Measurements from ENCODE around the gene HSPA12B.

Gene HSPA12B

DNA sequence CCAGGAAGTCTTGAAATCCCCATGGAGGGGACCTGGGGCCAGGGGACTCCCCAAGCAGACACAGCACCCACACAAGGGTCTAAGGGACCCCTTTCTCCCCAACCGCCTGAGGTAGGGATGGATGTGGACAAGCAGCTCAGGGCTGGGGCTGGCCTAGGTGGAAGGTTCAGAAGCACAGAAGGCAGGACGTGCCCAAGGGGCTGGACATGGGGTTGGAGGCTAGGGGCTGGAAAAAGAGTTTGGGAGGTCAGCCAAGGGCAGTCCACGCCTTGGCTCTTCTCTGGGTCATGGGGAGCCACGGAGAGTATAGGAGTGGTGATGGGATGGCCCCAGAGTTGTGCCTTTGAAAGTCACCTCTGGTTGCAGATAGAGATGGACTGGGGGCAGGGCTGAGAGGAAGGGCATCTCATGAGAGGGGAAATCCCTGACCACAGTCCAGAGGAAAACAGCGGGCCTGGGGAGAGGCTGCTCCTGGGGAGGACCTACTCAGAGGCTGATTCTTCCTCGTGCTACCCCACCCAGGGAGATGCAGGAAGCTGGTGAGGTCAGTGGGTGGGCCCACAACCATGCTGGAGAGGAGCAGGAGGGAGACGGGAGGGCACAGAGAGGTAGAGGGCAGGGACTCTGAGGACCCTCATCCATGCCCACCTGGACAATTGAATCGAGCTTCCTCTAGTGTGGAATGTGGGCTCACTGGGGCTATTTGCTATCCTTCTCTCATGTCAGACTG is 2.5 kb upstream of the HSPA12B start:
- no peak for DNase-seq

GRCh38 chr20:3730803-3731672 is 1.4 kb upstream of the HSPA12B start:
- DNase-seq: no peak

DNA sequence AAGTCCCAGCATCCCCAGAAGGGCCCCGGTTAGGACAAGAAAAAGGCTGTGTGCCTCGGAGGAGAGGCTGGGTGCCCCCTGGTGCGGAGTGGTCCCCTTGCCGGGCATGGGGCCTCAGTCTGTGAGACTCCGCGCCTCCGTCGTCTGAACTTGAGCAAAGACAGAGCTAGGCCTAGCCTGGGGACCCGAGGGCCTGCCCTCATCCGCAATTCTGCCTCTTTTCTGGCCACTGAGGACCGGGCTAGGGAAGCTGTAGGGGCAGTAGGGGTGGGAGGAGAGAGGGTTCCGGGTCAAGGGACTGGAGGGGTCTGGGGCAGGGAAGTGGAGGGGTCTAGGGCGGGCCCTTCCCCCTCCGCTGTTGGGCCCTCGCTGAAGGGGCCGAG is 550 bp upstream of the HSPA12B start:
- no peak for DNase-seq

- DNase-seq: no peak
Observed at GRCh38 chr20:3733119-3733995, 872 bp downstream of the HSPA12B start.

GRCh38 chr20:3734111-3734843 is 1.8 kb downstream of the HSPA12B start:
- DNase-seq: no peak

DNA sequence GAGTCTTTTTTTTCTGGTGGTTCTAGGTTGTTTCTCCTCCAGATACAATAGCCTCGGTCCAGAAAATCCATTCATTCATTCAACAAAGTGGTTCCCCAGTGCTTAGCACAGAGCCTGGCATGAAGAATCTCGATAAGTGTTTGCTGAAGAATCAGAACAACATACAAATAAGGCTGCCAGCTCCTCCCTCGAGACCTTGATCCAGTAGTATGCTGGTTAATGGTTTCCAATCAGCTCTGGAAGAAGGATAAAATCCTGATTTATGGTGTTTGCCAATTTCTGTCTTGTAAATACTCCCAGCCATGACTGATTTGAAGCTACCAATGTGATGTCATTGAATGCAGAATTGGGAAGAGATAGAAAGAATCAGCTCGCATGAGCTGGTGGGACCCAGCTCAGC is 3.3 kb downstream of the HSPA12B start:
- DNase-seq: no peak

GRCh38 chr20:3738111-3739053 is 5.9 kb downstream of the HSPA12B start:
- DNase-seq: no peak

DNA sequence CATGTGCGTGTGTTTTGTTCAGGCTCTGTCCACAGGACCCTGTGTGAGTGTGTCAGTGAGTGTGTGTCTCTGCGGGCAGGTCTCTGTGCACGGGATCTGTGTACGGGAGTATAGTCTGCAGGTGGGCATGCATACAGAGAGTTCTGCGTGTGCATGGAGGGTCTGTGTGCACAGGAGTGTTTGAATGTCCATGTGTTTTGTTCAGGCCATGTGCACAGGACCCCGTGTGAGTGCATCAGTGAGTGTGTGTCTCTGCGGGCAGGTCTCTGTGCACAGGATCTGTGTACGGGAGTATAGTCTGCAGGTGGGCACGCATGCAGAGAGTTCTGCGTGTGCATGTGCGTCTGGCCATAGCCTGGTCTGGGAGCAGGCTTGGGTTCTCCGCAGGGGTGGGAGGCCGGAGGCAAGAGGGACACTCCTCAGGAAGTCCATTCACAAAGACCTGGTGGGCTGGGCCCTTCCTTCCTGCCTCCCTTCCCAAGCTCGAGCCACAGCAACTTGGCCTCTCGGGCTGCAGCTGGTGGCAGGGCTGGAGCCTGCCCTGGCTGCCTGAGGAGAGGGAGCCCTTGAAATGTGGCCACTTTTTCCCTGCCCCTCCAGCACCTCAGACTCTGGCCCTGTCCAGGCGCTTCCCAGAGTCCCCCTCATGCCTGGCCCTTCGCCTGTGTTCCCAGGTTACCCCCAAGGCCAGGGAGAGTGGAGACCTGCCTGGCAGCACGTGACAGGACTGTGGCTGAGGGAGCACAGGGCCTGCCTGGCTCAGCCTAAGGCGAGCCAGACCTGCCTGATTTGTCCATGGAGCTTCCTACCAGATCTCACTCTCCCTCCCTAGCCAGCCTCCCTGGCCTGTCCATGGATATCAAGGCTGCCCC is 6.8 kb downstream of the HSPA12B start:
- DNase-seq: no peak

GRCh38 chr20:3739926-3740451 is 7.5 kb downstream of the HSPA12B start:
- DNase-seq: no peak

DNA sequence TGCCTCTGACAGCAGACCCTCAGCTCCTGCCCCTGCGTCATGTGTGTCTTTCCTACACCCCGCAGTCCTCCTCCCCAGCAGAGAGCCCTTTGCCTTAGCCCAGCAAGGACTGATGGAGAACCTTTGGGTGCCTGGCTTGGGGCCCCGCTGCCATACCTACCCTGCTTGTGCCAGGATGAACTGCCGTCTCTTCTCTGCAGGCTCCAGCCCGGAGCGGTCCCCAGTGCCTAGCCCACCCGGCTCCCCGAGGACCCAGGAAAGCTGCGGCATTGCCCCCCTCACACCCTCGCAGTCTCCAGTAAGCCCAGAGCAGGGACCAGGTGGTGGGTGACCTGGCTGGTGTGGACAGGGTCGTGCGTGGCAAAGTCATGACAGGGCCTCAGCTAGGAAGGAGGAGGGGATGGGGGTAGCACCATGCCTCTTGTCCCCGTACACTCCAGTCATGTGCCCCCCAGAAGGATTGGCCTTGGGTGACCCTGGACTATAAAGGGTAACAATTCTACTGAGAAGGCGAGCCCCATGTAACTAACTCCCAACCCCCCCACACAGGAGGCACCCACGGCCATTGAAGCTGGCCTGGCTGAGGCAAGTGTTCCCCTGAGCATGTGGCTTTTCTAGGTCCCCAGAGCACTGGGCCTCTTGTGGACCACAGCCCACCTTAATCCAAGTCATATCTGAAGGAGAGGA is 8.3 kb downstream of the HSPA12B start:
- no peak for DNase-seq

DNA sequence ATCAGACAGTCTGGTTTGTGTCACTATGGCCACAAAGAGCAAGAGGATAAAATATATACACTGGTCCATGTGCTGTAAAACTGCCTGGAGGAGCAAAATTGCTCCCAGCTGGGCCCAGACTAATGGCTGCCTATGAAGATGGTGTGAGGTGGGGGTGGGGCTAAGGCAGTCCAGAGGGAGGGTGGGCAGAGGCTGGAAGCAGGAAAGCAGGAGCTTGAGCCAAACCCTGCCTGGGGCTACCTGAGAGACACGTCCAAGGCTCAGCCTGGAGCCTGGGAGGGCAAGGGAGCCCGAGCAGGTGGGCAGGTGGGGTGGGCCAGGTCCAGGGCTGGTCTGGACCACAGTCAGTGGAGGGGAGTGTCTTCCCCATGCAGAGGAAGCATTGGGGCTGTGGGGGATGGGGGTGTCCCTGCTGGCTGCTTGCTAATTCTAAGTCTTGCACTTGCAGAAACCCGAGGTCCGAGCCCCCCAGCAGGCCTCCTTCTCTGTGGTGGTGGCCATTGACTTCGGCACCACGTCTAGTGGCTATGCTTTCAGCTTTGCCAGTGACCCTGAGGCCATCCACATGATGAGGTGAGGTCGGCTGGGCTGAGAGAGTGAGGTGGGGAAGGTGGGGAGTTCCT is 9.5 kb downstream of the HSPA12B start:
- DNase-seq: no peak

DNA sequence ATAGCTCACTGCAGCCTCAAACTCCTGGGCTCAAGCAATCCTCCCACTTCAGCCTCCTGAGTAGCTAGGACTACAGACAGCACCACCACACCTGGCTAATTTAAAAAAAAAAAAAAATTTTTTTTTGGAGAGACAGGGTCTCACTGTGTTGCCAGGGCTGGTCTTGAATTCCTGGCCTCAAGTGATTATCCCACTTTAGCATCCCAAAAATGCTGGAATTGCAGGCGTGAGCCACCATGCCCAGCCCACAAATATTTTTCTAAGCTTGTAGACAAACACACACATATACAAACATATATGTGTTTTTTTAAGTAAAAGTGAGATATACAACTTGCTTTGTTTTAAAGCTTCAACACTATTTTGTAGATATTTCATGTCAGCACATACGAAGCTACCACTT is 10.8 kb downstream of the HSPA12B start:
- DNase-seq: no peak

DNA sequence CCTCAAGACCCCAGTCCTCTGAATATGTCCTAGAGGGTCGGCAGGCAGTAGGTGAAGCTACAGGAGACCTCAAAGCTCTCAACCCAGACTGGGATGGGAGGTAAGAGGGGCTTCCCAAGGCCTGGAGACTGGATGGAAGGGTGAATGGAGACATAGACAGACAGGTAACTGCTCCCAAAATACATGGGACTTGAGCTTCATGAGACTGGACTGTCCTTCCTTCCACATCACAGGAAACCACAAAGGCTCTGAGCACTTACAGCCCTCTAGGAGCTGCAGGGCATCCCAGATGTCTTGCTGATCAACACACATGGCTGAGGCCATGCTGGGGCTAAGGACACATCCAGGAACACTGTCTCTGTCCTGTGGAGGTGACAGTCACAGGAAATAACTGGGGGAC is 11.6 kb downstream of the HSPA12B start:
- DNase-seq: no peak

- DNase-seq: peak; percentile 85
Observed at GRCh38 chr20:3744806-3745685, 12.6 kb downstream of the HSPA12B start.

- DNase-seq: no peak
Observed at GRCh38 chr20:3745686-3746173, 13.2 kb downstream of the HSPA12B start.

DNA sequence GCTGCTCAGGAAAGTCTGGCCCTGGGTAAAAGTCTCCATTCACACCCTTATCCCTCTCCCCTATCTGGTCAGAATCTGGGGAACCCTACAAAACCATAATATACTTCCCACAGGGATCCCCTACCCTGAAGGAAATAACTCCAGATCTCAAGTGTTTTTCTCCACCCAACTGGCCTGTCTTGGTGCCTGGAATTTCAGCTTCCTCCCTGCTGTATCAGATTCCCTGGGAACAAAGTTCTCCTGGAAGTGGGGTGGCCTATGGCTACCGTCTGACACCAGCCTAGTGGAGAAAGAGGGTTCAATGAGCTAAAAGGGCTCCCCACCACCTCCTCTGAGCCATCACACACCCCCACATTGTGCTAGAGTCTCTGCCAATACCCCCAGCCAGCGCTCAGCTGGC is 15.0 kb downstream of the HSPA12B start:
- DNase-seq: no peak

DNA sequence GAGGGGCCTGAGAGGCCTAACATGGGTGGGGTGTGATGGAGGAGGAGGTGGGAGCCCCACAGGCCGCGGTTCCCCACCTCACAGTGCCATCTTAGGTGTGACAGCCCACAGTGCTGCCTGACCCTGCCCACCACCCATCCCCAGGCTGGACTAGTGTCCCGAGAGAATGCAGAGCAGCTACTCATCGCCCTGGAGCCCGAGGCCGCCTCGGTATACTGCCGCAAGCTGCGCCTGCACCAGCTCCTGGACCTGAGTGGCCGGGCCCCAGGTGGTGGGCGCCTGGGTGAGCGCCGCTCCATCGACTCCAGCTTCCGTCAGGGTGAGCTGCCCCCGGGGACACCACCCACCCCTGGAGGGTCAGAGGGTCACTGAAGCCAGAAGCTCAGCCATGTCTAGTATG is 15.6 kb downstream of the HSPA12B start:
- DNase-seq: no peak

All from CD4-positive, alpha-beta T cell treated with Interleukin-17A for 4 hours (primary cell).